ENCODE measurements around the gene ITSN1.
"Not testable (repeated sequence)": the region's sequence is repeated elsewhere in the genome, so short reads cannot be mapped to it uniquely, and the experiment has no call there.

Gene ITSN1

GRCh38 chr21:33642027-33642895 is at the start of gene ITSN1:
Gene ITSN1 (plus strand): TSS chr21:33642501. CDS start chr21:33718829, 76,328 bp downstream.
- peak; percentile 100 for DNase-seq

DNA sequence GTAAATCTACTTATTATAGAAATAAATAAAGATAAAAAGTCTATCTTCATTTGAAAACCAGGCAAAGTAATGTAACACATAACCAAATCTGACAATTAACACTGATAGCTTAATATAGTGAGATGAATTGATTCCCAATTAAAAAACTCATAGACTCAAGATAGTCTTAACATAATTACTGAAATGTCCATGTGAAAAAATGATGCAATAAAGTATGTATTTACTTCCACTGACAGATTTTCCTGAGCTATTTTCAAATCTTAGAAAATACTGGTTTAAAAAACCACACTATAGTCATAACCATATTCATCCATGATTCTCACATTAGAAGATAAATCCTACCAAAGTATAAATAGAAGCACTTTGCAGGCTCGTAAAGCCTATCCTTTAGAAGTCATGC is 44.2 kb upstream of the ITSN1 start:
- DNase-seq = no peak

DNA sequence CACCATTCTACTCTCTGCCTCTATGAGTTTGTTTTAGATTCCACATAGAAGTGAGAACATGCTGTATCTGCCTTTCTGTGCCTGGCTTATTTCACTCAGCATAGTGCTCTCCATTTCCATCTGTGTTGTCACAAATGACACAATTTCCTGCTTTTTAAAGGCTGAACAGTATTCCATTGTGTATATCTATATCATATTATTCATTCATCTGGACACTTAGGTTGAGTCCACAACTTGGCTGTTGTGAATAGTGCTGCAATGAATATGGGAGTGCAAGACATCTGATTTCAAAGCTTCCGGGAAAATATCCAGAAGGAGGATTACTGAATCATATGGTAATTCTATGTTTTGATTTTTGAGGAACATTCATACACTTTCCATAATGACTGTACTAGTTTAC is 33.7 kb upstream of the ITSN1 start:
- DNase-seq = no peak

DNA sequence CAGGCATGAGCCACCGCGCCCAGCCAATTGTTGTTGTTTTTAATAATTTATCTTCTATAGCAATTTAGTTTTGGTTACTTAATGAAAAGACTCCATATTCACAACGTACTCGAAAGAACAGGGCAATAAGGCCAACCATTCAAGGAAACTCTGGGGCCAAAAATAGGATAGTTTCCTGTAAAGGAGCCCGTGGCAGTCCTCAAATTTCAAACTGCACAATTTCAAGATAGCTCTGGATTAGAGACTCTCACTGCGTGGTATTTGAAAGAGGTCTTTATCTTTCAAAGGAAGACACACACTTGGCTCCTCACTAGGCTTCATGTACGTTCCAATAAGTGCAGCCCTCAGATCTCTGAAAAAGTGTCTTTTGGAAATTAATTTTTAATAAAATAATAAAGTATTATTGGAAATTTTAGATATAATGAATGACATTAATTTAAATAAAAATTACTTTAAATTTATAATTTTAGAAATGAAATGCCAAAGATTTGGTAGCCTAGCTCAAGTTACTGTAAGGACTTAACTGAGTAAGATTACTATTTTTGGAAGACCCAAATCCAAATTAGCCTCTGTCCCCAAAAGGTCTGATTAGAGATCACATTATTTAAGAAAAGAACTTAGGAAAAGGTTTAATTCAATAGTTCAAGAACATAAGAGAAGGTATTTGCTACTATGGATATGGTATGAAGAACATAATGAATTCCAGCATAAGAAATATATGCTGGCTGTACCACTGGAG is 31.1 kb upstream of the ITSN1 start:
- no peak for DNase-seq

DNA sequence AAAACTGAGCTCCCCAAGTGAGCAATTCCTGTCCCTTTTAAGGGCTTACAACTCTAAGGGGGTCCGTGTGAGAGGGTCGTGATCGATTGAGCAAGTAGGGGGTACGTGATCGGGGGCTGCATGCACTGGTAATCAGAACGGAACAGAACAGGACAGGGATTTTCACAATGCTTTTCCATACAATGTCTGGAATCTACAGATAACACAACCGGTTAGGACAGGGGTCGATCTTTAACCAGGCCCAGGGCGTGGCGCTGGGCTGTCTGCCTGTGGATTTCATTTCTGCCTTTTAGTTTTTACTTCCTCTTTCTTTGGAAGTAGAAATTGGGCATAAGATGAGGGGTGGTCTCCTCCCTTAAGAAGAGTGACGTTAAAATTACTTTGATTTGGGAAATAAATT is 24.7 kb upstream of the ITSN1 start:
- DNase-seq = not testable (repeated sequence)

- no peak for DNase-seq
These were observed 23.9 kb upstream of the ITSN1 start for GRCh38 chr21:33618407-33618806.

DNA sequence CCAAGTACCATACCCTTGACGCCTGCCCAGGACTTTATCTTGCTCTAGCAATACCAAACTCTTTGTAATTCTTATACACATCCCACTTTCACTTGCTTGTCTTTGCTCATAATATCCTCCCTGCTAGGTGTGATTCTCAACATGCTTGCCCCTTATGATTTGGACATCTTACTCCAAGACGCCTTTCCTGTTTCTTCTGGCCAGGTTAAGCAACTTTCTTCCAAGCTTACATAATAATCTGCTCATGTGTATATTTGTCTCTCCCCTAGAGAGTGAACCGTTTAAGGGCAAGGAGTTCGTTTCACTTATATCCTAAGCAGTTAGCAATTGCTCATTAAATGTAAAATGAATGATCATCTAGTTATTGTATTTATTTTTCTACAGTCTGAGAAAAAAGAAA is 22.6 kb upstream of the ITSN1 start:
- DNase-seq = no peak

GRCh38 chr21:33622253-33622652 is 20.0 kb upstream of the ITSN1 start:
- no peak for DNase-seq

DNA sequence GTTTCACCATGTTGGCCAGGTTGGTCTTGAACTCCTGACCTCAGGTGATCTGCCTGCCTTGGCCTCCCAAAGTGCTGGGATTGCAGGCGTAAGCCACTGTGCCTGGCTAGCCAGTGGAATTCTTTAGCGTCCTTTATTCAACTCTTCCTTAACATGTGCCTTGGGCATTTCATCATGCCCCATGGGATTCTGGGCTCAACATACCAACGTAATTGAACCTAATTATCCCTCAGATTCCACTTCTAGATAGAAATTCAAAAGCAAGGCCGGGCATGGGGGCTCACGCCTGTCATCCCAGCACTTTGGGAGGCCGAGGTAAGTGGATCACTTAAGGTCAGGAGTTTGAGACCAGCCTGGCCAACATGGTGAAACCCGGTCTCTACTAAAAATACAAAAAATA is 16.1 kb upstream of the ITSN1 start:
- not testable (repeated sequence) for DNase-seq

DNA sequence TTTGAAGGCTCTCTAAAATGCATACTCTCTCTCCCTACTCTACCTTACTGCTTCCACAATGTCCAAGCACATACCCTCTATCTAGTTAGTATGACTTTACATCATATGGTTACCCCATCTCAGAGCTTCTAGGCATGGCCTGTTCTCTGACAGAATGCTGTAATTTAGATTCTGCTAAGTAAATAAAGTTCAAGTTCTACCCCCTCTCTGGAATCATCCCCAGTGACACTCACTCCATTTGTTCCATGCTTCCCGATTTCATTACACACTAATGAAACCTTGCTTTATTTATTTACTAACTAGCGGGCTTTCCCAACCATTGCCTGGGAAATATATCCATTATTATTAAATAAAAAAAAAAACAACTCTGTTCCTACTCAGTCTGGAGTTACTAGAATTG is 8.0 kb upstream of the ITSN1 start:
- DNase-seq = no peak

- no peak for DNase-seq
These were observed 1.5 kb upstream of the ITSN1 start for GRCh38 chr21:33640697-33641351.

DNA sequence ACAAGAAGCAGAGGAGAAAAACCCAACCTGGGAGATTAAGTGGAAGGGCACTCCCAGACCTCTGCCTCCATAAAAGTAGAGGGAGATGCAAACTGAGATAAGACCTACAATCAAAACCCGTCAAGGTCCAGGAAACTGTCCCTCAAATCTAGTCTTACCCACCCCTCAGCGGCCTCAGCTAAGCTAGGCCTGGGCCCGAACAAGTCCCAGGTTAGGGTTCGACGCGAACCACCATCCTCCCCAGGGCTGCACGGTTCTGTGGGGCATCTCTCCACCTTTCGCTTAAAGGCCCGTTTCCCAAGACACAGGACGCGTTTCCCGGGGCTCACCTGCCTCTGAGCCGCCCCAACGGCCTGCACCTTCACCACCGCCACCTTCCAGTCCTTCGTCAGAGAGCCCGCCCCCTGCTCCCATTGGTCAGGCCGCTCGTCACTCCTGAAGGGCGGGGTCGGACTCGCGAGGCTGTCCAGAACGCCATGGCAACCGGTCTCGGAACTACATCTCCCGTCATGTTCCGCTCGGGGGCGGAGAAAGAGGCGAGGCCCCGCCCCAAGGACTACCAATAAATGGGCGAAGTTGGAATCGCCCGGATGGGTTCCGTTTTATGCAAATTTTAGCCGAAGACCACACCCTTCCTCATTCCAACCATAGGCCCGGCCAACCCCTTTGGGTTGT is 812 bp upstream of the ITSN1 start, which contains the start of gene CRYZL1:
TSS of gene CRYZL1 (minus strand) at position 390 of the 675 bp plus-strand sequence. CDS start 10,190 bp downstream, outside the sequence.
- DNase-seq = peak; percentile 100

- DNase-seq = no peak
These were observed 776 bp downstream of the ITSN1 start for GRCh38 chr21:33642896-33643657.

GRCh38 chr21:33643658-33644311 is 1.5 kb downstream of the ITSN1 start:
- no peak for DNase-seq

DNA sequence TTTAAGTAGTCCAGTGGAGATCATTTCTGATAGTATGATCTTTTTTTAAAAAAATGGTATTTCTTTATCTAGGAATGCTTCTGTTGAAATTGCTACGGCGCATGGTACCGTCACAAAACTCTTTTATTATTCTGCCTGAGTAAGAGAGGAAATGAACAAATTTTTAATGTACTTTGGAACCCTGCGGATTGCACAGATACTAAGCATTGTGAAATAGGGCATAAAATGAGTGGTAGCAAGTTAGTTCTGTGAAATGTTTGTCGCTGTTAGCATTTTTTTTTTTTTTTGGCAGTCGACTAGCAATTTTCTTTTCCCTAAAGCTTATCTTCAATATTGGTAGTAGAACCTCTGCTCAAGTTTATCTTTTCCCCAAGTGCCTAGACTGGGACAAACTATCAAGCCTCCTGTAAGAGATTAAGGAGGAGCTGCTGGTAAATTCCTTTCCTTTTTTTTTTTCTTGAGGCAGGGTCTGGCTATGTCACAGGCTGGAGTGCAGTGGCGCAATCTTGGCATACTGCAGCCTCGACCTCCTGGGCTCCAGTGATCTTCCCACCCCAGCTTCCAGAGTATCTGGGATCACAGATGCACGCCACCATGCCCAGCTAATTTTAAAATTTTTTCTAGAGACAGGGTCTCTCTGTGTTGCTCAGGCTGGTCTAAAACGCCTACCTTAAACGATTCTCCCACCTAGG is 2.2 kb downstream of the ITSN1 start:
- DNase-seq = no peak

DNA sequence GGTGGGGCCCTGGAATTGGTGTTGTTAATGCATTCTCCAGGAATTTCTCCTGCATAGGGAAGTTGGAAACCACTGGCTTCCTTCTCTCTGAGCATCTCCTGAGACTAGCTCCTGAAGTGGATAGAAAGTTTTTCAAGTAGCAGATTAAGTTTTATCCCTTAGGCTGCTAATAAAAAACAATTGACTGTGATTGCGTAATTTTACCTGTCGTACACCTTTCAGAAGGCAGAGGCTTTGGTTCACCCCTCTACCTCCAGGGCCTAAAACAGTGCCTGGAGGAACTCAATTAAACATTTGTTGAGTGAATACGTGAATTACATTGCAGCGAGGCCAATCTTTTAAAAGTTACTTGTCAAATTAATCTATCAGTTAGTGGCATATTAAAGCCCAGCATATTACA is 3.4 kb downstream of the ITSN1 start:
- no peak for DNase-seq

- DNase-seq = no peak
These were observed 5.3 kb downstream of the ITSN1 start for GRCh38 chr21:33647587-33647986.

DNA sequence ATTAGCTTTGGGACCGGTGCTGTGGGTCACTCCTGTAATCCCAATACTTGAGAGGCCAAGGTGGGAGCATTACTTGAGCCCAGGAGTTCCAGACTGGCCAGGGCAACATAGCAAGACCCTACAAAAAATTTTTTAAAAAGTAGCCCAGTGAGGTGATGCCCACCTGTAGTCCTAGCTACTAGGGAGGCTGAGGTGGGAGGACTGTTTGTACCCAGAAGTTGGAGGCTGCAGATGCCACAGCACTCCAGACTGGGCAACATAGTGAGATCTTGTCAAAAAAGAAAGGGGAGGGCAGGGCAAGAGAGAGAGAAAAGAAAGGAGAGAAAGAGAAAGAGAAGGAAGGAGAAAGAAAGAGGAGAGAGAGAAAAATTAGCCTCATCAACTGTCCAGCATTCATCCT is 6.3 kb downstream of the ITSN1 start:
- DNase-seq = no peak

- no peak for DNase-seq
These were observed 7.9 kb downstream of the ITSN1 start for GRCh38 chr21:33650230-33650629.

DNA sequence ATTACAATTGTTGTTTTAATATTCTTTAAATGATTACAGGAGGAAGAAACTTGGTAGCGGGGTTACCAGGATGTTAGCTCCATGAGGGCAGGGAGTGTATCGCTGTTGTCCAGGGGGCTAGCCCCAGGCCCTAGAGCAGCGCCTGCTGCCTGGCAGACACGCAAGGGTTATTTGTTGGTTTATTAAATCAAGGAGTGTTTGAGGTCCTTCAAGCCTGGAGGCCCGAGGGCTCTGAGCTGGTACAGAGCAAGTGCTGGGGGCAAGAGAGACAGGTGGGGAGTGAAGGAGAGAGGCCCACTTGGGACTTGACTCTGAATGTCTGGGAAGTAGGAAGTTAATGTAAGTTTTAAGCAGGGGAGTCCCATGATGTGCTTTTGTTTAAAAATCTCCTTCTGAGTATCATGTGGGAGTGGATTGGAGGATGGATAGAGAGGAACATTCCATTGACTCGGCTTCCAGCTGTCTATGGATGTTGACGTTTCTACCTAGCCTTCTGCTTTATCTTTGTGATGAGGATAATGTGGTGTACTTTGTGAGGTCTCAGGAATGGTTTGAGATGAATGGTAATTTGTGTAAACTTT is 8.7 kb downstream of the ITSN1 start:
- no peak for DNase-seq
